Fibroblast of the aortic adventitia (primary cell): Measurements from ENCODE around the gene CLEC12A. TPM values are rescaled to one million over a fixed set of nuclear protein-coding genes. Genes with fewer than 3 reads are reported as not detected.
"Not testable (repeated sequence)": the region's sequence is repeated elsewhere in the genome, so short reads cannot be mapped to it uniquely, and the experiment has no call there.

Experiments
- DNase-seq: peaks from one replicate; pipeline ENCODE4 v3.0.0-alpha.2; 2010; ENCODE audit warnings: low read depth
- H3K4me3 ChIP-seq: 2 replicates; pipeline ENCODE4 v1.5.1; 2011; ENCODE audit warnings: low read depth, mild to moderate bottlenecking, control low read depth, low read length, moderate library complexity
- total RNA-seq: library from RNA; depleted of rRNA; stranded (reverse); fragments of >200 nt; gene quantifications from 2 replicates; pipeline ENCODE4 v1.2.3, GENCODE V29; 2012; ENCODE audit warnings: low replicate concordance
- TF ChIP-seq, protein P1 (sequence below): IDR thresholded peaks from 2 replicates; pipeline ENCODE4 v1.5.1; 2011; ENCODE audit warnings: mild to moderate bottlenecking, low read length, control low read depth, inconsistent platforms; ENCODE audit not compliant: insufficient read depth

CLEC12A gene
- total RNA-seq, 1 donor, result not detected

DNA sequence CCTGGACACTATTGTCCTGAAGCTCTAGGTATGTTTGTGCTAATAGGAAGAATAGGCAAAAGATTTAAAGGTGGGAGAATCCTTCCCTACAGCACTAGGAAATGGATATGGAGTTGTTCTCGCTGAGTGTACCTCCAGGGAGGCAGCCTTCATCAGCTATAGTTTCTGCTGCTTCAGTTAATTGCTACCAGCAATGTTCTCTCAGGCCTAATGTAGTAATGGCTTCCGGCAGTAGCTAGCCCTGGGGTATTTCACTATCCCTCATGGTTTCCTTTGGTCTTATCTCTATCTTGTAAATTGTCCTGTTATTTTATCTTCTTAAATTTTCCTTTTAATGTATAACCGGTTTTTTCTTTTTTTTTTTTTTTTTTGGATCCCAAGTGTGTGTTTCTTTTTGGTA lies 9.3 kb upstream of the CLEC12A start:
- no peak overlapping the region for H3K4me3 ChIP-seq
- DNase-seq, result no peak
- TF ChIP-seq, protein P1, sequence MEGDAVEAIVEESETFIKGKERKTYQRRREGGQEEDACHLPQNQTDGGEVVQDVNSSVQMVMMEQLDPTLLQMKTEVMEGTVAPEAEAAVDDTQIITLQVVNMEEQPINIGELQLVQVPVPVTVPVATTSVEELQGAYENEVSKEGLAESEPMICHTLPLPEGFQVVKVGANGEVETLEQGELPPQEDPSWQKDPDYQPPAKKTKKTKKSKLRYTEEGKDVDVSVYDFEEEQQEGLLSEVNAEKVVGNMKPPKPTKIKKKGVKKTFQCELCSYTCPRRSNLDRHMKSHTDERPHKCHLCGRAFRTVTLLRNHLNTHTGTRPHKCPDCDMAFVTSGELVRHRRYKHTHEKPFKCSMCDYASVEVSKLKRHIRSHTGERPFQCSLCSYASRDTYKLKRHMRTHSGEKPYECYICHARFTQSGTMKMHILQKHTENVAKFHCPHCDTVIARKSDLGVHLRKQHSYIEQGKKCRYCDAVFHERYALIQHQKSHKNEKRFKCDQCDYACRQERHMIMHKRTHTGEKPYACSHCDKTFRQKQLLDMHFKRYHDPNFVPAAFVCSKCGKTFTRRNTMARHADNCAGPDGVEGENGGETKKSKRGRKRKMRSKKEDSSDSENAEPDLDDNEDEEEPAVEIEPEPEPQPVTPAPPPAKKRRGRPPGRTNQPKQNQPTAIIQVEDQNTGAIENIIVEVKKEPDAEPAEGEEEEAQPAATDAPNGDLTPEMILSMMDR, result no peak

DNA sequence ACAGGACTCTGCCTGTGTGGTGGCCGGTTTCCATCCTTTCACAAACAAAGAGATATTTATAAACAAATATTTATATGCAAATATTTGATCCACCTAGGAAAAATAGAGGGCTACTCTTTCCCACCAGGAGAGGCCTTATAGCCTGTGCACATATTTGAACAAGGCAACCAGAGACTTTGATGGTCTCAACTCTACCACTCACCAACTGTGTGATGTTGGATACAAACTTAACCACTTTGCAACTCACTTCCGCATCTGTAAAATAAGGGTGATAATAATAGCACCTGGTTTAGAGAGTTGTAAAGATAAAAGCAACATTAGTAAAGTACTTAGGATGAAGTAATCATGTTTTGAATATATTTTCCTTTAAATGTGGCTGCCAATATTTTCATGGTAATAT lies 1.5 kb upstream of the CLEC12A start:
- TF ChIP-seq, protein P1, result no peak
- DNase-seq, result no peak

DNA sequence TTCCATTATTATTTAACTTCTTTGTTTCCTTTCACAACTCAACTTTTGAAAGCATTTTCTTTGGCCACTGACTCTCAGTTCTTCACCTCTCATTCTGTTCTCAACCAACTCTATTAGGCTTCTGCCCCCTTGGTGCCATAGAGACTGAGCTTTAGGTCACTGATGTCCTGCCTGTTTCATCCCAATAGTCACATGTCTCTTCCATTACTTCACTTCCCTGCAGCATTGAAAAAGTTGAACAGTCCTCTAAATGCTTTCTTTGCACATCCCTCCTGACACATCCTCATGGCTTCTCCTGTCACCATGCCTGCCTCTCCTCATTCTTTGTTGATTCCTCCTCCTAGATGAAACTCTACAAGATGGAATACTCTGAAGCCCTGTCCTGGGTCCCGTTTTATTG lies 2.7 kb downstream of the CLEC12A start:
- TF ChIP-seq, protein P1, result no peak
- no peak for DNase-seq
- H3K4me3 ChIP-seq, result no peak overlapping the region

More for the DNA sequence above, 1.5 kb upstream of the CLEC12A start:
- no peak overlapping the region for H3K4me3 ChIP-seq

DNA sequence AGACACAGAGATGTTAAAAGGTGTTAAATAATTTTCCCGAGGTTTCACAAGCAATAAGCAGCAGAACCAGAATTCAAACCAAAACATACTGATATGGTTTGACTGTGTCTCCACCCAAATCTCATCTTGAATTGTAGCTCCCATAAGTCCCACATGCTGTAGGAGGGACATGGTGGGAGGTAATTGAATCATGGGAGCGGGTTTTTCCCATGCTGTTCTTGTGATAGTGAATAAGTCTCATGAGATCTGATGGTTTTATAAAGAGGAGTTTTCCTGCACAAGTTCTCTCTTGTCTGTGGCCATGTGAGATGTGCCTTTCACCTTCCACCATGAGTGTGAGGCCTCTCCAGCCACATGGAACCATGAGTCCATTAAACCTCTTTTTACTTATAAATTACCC lies 3.5 kb downstream of the CLEC12A start:
- DNase-seq, H3K4me3 ChIP-seq: not testable (repeated sequence)

DNA sequence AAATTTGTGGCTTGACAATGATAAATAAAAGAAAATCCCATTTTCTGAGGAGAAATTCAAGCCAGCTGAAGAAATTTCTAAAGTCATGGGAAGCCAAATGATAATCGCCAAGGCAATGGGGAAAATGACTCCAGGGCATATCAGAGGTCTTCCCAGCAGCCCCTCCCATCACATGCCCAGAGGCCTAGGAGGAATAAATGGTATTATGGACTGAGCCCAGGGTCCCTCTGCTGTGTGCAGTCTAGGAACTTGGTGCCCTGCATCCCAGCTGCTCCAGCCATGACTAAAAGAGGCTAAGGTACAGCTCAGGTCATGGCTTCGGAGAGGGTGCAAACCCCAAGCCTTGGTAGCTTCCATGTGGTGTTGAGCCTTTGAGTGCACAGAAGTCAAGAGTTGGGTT lies 4.4 kb downstream of the CLEC12A start:
- no peak for DNase-seq

DNA sequence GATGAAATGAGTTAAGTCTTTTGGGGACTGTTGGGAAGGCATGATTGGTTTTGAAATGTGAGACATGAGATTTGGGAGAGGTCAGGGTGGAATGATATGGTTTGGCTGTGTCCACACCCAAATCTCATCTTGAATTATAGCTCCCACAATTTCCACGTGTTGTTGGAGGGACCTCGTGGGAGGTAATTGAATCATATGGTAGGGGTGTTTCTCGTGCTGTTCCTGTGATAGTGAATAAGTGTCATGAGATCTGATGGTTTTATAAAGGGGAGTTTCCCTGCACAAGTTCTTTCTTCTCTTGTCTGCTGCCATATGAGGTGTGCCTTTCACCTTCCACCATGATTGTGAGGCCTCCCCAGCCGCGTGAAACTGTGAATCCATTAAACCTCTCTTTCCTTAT lies 5.4 kb downstream of the CLEC12A start:
- not testable (repeated sequence) for H3K4me3 ChIP-seq, DNase-seq

More for the DNA sequence above, 4.4 kb downstream of the CLEC12A start:
- TF ChIP-seq, protein P1, result no peak
- H3K4me3 ChIP-seq, result no peak overlapping the region

DNA sequence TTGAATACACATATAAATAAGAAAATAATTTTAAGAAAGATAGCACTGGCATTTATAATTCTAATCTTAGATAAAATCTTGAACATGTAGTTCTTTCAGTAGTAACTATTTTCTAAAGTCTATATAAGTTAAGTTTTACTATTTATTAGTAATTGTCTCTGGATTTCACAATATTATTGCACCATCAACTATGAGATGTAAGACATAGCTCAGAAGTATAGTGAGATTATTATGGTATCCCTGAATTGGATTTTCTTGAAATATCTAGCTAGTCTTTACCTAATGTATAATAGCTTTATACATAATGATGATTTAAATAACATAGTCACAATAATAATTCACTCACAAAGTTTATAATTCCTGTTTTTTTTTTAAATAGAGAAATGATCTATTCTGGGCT lies 6.7 kb downstream of the CLEC12A start:
- TF ChIP-seq, protein P1, result no peak
- H3K4me3 ChIP-seq, result no peak overlapping the region
- no peak for DNase-seq

DNA sequence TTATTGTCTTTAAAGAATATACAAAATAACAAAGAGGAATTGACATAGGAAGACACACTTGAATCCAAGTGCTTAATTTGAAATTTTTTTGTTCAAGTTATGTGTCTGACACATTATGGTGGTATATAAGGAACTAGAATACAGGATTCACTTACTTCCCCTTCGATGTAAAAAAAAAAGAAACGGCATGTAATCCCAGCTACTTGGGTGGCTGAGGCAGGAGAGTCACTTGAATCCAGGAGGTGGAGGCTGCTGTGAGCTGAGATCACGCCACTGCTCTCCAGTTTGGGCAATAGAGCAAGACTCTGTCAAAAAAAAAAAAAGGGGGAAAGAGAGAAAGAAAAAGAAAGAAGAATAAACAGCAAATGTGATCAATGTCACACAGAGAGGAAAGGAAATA lies 8.9 kb downstream of the CLEC12A start:
- H3K4me3 ChIP-seq, result no peak overlapping the region
- TF ChIP-seq, protein P1, result no peak
- no peak for DNase-seq
